H1 (cell line): ENCODE measurements around the gene CACNB4. TPM values are rescaled to one million over a fixed set of nuclear protein-coding genes. Genes with fewer than 3 reads are reported as not detected.

Experiments
- CTCF ChIA-PET: fragments of 300-600 bp; sonication (Branson Sonifier 250); formaldehyde crosslinking; loops from one replicate; lab custom pipeline; 2021; ENCODE audit not compliant: partially characterized antibody; lab: Charles Lee
- POLR2A ChIA-PET: fragments of 300-600 bp; sonication (Branson Sonifier 250); formaldehyde crosslinking; loops from one replicate; lab custom pipeline; 2021; ENCODE audit warnings: inconsistent platforms; ENCODE audit not compliant: partially characterized antibody; lab: Charles Lee
- DNase-seq, 2 experiments: peaks; one replicate each; pipeline versions ENCODE4 v3.0.0 to v3.0.0-alpha.2; 2010 to 2022; ENCODE audit warnings: low spot score in 2 of 2, low read depth in 1 of 2, mixed read lengths in 1 of 2
- FAIRE-seq: peaks from 2 replicates; lab custom pipeline; 2011; peaks lifted over from hg19 to GRCh38; lab: Jason Lieb, UNC
- H2AFZ ChIP-seq: 2 replicates; pipeline ENCODE4 v1.8.1; 2012; ENCODE audit warnings: low read length, inconsistent platforms
- H2AK5ac ChIP-seq: 2 replicates; pipeline ENCODE4 v1.6.1; 2013; ENCODE audit warnings: low read depth, low read length
- H2BK120ac ChIP-seq: replicated peaks from 2 replicates; pipeline ENCODE3; 2013; ENCODE audit warnings: low read depth, low read length, inconsistent platforms
- H2BK12ac ChIP-seq: 2 replicates; pipeline ENCODE4 v1.6.1; 2013; ENCODE audit warnings: low read depth, low read length
- H2BK15ac ChIP-seq: 2 replicates; pipeline ENCODE4 v1.6.1; 2013; ENCODE audit warnings: low read length
- H2BK20ac ChIP-seq: 2 replicates; pipeline ENCODE4 v1.6.1; 2013; ENCODE audit warnings: low read length
- H2BK5ac ChIP-seq: 2 replicates; pipeline ENCODE4 v1.6.1; 2013; ENCODE audit warnings: low read depth, low read length
- H3K14ac ChIP-seq: 2 replicates; pipeline ENCODE4 v1.6.1; 2013; ENCODE audit warnings: inconsistent platforms; ENCODE audit not compliant: insufficient read length
- H3K18ac ChIP-seq: 2 replicates; pipeline ENCODE4 v1.6.1; 2013; ENCODE audit warnings: low read length; ENCODE audit errors: extremely low read depth
- H3K23ac ChIP-seq: 2 replicates; pipeline ENCODE4 v1.6.1; 2013; ENCODE audit warnings: inconsistent platforms; ENCODE audit not compliant: insufficient read length
- H3K23me2 ChIP-seq: 2 replicates; pipeline ENCODE4 v1.6.1; 2013; ENCODE audit warnings: low read depth, low read length
- H3K27ac ChIP-seq: 2 replicates; pipeline ENCODE4 v1.6.1; 2011; ENCODE audit warnings: low read depth, low read length, inconsistent platforms
- H3K27me3 ChIP-seq, 4 experiments: replicated peaks in 1 of 4; 1 replicate in 1 of 4; 2 replicates in 3 of 4; pipeline versions ENCODE4 v1.6.1 to v1.8.1; 2011 to 2013; ENCODE audit warnings: low read length in 3 of 4, mild to moderate bottlenecking in 3 of 4, inconsistent platforms in 2 of 4, mixed read lengths in 2 of 4, moderate library complexity in 1 of 4; ENCODE audit not compliant: control insufficient read depth in 3 of 4, insufficient read depth in 3 of 4; ENCODE audit errors: extremely low read depth in 1 of 4
- H3K36me3 ChIP-seq, 4 experiments: 2 replicates each; pipeline versions ENCODE4 v1.6.1 to v1.8.1; 2011 to 2013; ENCODE audit warnings: mild to moderate bottlenecking in 4 of 4, low read length in 3 of 4, moderate library complexity in 2 of 4, control low read depth in 1 of 4, inconsistent platforms in 1 of 4; ENCODE audit not compliant: insufficient read depth in 4 of 4, control insufficient read depth in 2 of 4
- H3K4ac ChIP-seq: replicated peaks from 2 replicates; pipeline ENCODE3; 2013; ENCODE audit warnings: low read length, low read depth, mixed read lengths, inconsistent platforms; ENCODE audit not compliant: insufficient read length
- H3K4me1 ChIP-seq, 4 experiments: replicated peaks in 1 of 4; 1 replicate in 1 of 4; 2 replicates in 3 of 4; pipeline versions ENCODE4 v1.6.1 to v1.8.1; 2011 to 2013; ENCODE audit warnings: low read length in 3 of 4, inconsistent platforms in 2 of 4, mixed read lengths in 1 of 4; ENCODE audit not compliant: insufficient read depth in 4 of 4, control insufficient read depth in 3 of 4
- H3K4me2 ChIP-seq, 2 experiments: 2 replicates each; pipeline versions ENCODE4 v1.6.1 to v1.8.1; 2011 to 2013; ENCODE audit warnings: low read depth in 2 of 2, low read length in 2 of 2, control low read depth in 1 of 2, inconsistent platforms in 1 of 2, mild to moderate bottlenecking in 1 of 2; ENCODE audit not compliant: insufficient read depth in 1 of 2
- H3K4me3 ChIP-seq, 4 experiments: fragments of 200-600, 300-600 bp in 1 of 4; sonication (generic), shearing (Covaris generic), sonication (Bioruptor Twin) in 1 of 4; 2 replicates each; pipeline versions ENCODE4 v1.5.1 to v1.8.1; 2011 to 2016; ENCODE audit warnings: low read length in 4 of 4, low read depth in 3 of 4, control low read depth in 2 of 4, inconsistent platforms in 2 of 4, mild to moderate bottlenecking in 2 of 4, mixed read lengths in 1 of 4, moderate library complexity in 1 of 4; ENCODE audit not compliant: insufficient read depth in 2 of 4; ENCODE audit errors: extremely low read depth in 1 of 4
- H3K56ac ChIP-seq: replicated peaks from 2 replicates; pipeline ENCODE3; 2013; ENCODE audit warnings: low read depth, mild to moderate bottlenecking, mixed read lengths, low read length, inconsistent platforms; ENCODE audit not compliant: insufficient read length
- H3K79me1 ChIP-seq: 2 replicates; pipeline ENCODE4 v1.6.1; 2013; ENCODE audit warnings: low read depth, low read length, control low read depth
- H3K79me2 ChIP-seq, 2 experiments: 2 replicates each; pipeline versions ENCODE4 v1.6.1 to v1.8.1; 2012 to 2013; ENCODE audit warnings: low read length in 2 of 2, mild to moderate bottlenecking in 2 of 2, inconsistent platforms in 1 of 2; ENCODE audit not compliant: insufficient read depth in 2 of 2, control insufficient read depth in 1 of 2
- H3K9ac ChIP-seq, 4 experiments: replicated peaks in 1 of 4; 1 replicate in 1 of 4; 2 replicates in 3 of 4; pipeline versions ENCODE4 v1.6.1 to v1.8.1; 2011 to 2013; ENCODE audit warnings: low read depth in 3 of 4, low read length in 3 of 4, control low read depth in 2 of 4, mild to moderate bottlenecking in 2 of 4, moderate library complexity in 2 of 4, inconsistent platforms in 1 of 4; ENCODE audit errors: extremely low read depth in 1 of 4
- H3K9me3 ChIP-seq, 2 experiments: 2 replicates each; pipeline versions ENCODE4 v1.6.1 to v1.8.1; 2012 to 2013; ENCODE audit warnings: mild to moderate bottlenecking in 2 of 2, moderate library complexity in 2 of 2, control low read depth in 1 of 2, inconsistent platforms in 1 of 2, low read depth in 1 of 2, low read length in 1 of 2, mixed read lengths in 1 of 2; ENCODE audit not compliant: insufficient read depth in 2 of 2
- H4K20me1 ChIP-seq, 2 experiments: replicated peaks in 1 of 2; 2 replicates each; pipeline versions ENCODE3 to v1.8.1; 2011 to 2013; ENCODE audit warnings: inconsistent platforms in 2 of 2, low read length in 2 of 2, mild to moderate bottlenecking in 1 of 2; ENCODE audit not compliant: insufficient read depth in 2 of 2, control insufficient read depth in 1 of 2
- H4K5ac ChIP-seq: 2 replicates; pipeline ENCODE4 v1.6.1; 2013; ENCODE audit warnings: low read length, low read depth, mixed read lengths, inconsistent platforms; ENCODE audit not compliant: insufficient read length
- H4K8ac ChIP-seq: 2 replicates; pipeline ENCODE4 v1.8.0; 2013; ENCODE audit warnings: mild to moderate bottlenecking, moderate library complexity, low read length, inconsistent platforms; ENCODE audit not compliant: insufficient read depth; ENCODE audit errors: extremely low read depth
- H4K91ac ChIP-seq: replicated peaks from 2 replicates; pipeline ENCODE3; 2013; ENCODE audit warnings: low read length, mixed read lengths, inconsistent platforms; ENCODE audit not compliant: insufficient read length
- ASH2L ChIP-seq: fragments of 200-600, 300-600 bp; sonication (generic); IDR thresholded peaks from one replicate; pipeline ENCODE4 v1.7.1; 2017; ENCODE audit warnings: low read length
- BCL11A ChIP-seq, 2 experiments: IDR thresholded peaks; one replicate each; pipeline ENCODE4 v1.6.1; 2011; ENCODE audit warnings: low read depth in 2 of 2, low read length in 2 of 2, mild to moderate bottlenecking in 2 of 2
- CBX8 ChIP-seq: fragments of 300-800, 300-1000 bp; sonication (generic); IDR thresholded peaks from 2 replicates; pipeline ENCODE4 v1.7.1; 2016; ENCODE audit warnings: low read depth, low read length, borderline replicate concordance
- CHD1 ChIP-seq: IDR thresholded peaks from 2 replicates; pipeline ENCODE4 v1.6.1; 2012; ENCODE audit warnings: low read depth, low read length, improper control_type of control experiment
- E2F6 ChIP-seq: IDR thresholded peaks from 2 replicates; pipeline ENCODE4 v1.6.1; 2012; ENCODE audit warnings: inconsistent platforms
- EGR1 ChIP-seq: IDR thresholded peaks from 2 replicates; pipeline ENCODE4 v1.6.1; 2011; ENCODE audit warnings: low read depth, low read length, borderline replicate concordance
- GTF2F1 ChIP-seq: IDR thresholded peaks from 2 replicates; pipeline ENCODE4 v1.6.1; 2012; ENCODE audit warnings: low read depth, low read length, improper control_type of control experiment, borderline replicate concordance
- HDAC2 ChIP-seq, 2 experiments: fragments of 300-600 bp in 1 of 2; sonication (generic) in 1 of 2; IDR thresholded peaks; 2 replicates each; pipeline ENCODE4 v1.6.1; 2011 to 2012; ENCODE audit warnings: low read depth in 2 of 2, low read length in 2 of 2, mild to moderate bottlenecking in 2 of 2, moderate library complexity in 2 of 2, borderline replicate concordance in 1 of 2, inconsistent platforms in 1 of 2
- RFX5 ChIP-seq: IDR thresholded peaks from 2 replicates; pipeline ENCODE4 v1.6.1; 2011; ENCODE audit warnings: low read depth, low read length, improper control_type of control experiment, borderline replicate concordance
- SAP30 ChIP-seq: fragments of 300-600 bp; sonication (generic); IDR thresholded peaks from 2 replicates; pipeline ENCODE4 v1.7.1; 2012; ENCODE audit warnings: low read length, moderate library complexity, mild to moderate bottlenecking, inconsistent platforms; ENCODE audit not compliant: insufficient read depth, insufficient replicate concordance
- SP1 ChIP-seq: IDR thresholded peaks from 2 replicates; pipeline ENCODE4 v1.6.1; 2011; ENCODE audit warnings: low read depth, low read length
- TCF12 ChIP-seq: IDR thresholded peaks from 2 replicates; pipeline ENCODE4 v1.6.1; 2011; ENCODE audit warnings: low read depth, mild to moderate bottlenecking, low read length
- USF2 ChIP-seq: IDR thresholded peaks from 2 replicates; pipeline ENCODE4 v1.6.1; 2011; ENCODE audit warnings: low read length, improper control_type of control experiment
- WGBS, 2 experiments: shearing (Covaris generic) in 1 of 2; methylation state at CpG; one replicate each; pipeline versions ENCODE4 v1.1.6 to v1.1.7; 2013 to 2015; ENCODE audit warnings: low lambda C conversion rate in 2 of 2, mixed read lengths in 2 of 2, inconsistent platforms in 1 of 2, low coverage in 1 of 2, missing lambda C conversion rate in 1 of 2; ENCODE audit not compliant: insufficient replicate concordance in 2 of 2, insufficient coverage in 1 of 2, insufficient read length in 1 of 2; ENCODE audit errors: extremely low coverage in 1 of 2, missing lambda C conversion rate in 1 of 2; 5-methylcytosine and 5-hydroxymethylcytosine counted together
- polyA plus RNA-seq, 7 experiments: library from polyadenylated mRNA; depleted of rRNA in 3 of 7; stranded (reverse) in 5 of 7; unstranded in 2 of 7; fragments of >200 nt in 5 of 7; fragments of 200-250 nt in 2 of 7; gene quantifications; 1 replicate in 5 of 7; 2 replicates in 1 of 7; 4 replicates in 1 of 7; pipeline versions ENCODE4 v1.2.1 to v1.2.3, GENCODE V29; 2011 to 2013; ENCODE audit warnings: missing spikeins in 2 of 7, mixed read lengths in 2 of 7
- total RNA-seq: library from RNA; stranded (reverse); fragmentation: NEBNext Ultra II Directional; extraction: Animal tissue kit (Norgen Biotek cat#: 25700); gene quantifications from 2 replicates; pipeline ENCODE4 v1.2.1, GENCODE V29; 2021

The CACNB4 gene
- total and polyA plus RNA-seq, 2 of the 8 experiments (the other 6 are each of a cell fraction or from before 2014, with no cell fraction given): 2.0 to 4.0 TPM

- H3K4ac ChIP-seq: no peak overlapping the region
- no peak overlapping the region for H4K91ac ChIP-seq
- H3K79me2 ChIP-seq: no peaks in the 10 kb centered on the region
- no peak overlapping the region for H3K9ac ChIP-seq
- H2BK120ac ChIP-seq: no peak overlapping the region
- H2BK15ac ChIP-seq: no peak overlapping the region
- H2BK20ac ChIP-seq: no peak overlapping the region
- no peak overlapping the region for H4K5ac ChIP-seq
- H3K4me2 ChIP-seq: no peak overlapping the region
- no peak overlapping the region for H3K14ac ChIP-seq
- no peak overlapping the region for H3K18ac ChIP-seq
- no peaks in the 10 kb centered on the region for H3K27me3 ChIP-seq
- H3K36me3 ChIP-seq: no peaks in the 10 kb centered on the region
- H3K27ac ChIP-seq: no peak overlapping the region
- H3K4me3 ChIP-seq: no peak overlapping the region
- no peaks in the 10 kb centered on the region for H4K20me1 ChIP-seq
- H3K23ac ChIP-seq: no peak overlapping the region
- no peak overlapping the region for H4K8ac ChIP-seq
- FAIRE-seq: no peak
- H3K56ac ChIP-seq: no peak overlapping the region
- WGBS, 2 experiments: 93% methylated on average over 3 of the region's 3 CpGs; no CpG with 5 or more reads in 1 of the 2 experiments
- no peak overlapping the region for H2BK5ac ChIP-seq
- no peaks in the 10 kb centered on the region for H3K4me1 ChIP-seq
- no peaks in the 10 kb centered on the region for H3K9me3 ChIP-seq
- no peaks in the 10 kb centered on the region for H3K79me1 ChIP-seq
- no peak for DNase-seq
- no peak overlapping the region for H2AFZ ChIP-seq
- CTCF ChIA-PET: interaction anchor here (0.6 to 1.7 kb wide), 2 partner anchors 116 to 123 kb away, joined by 3 read pairs; no protein-coding TSS in a partner anchor
- H3K23me2 ChIP-seq: no peaks in the 10 kb centered on the region
- no peak overlapping the region for H2AK5ac ChIP-seq
- POLR2A ChIA-PET: no interaction called here
- H2BK12ac ChIP-seq: no peak overlapping the region
- TF ChIP-seq CHD1: no peak
- no peak for TF ChIP-seq TCF12
- no peak for TF ChIP-seq E2F6
- TF ChIP-seq EGR1: no peak
- no peak for TF ChIP-seq HDAC2 (IDR thresholded peaks at IDR 0.05; ENCODE audit: borderline replicate concordance in 1 of 2, low read depth in 2 of 2, low read length in 2 of 2)
- no peak for TF ChIP-seq SAP30
- no peak for TF ChIP-seq CBX8
- TF ChIP-seq BCL11A (IDR thresholded peaks at IDR 0.05; ENCODE audit: low read depth in 2 of 2, low read length in 2 of 2): no peak
- TF ChIP-seq GTF2F1: no peak
- no peak for TF ChIP-seq SP1
- TF ChIP-seq RFX5: no peak
- no peak for TF ChIP-seq USF2
- no peak for TF ChIP-seq ASH2L
Observed at GRCh38 chr2:151902829-151903228, 196.0 kb downstream of the CACNB4 start.
